Measurements from ENCODE around the gene EHD2.
"Not testable (repeated sequence)": the region's sequence is repeated elsewhere in the genome, so short reads cannot be mapped to it uniquely, and the experiment has no call there.

Gene EHD2

DNA sequence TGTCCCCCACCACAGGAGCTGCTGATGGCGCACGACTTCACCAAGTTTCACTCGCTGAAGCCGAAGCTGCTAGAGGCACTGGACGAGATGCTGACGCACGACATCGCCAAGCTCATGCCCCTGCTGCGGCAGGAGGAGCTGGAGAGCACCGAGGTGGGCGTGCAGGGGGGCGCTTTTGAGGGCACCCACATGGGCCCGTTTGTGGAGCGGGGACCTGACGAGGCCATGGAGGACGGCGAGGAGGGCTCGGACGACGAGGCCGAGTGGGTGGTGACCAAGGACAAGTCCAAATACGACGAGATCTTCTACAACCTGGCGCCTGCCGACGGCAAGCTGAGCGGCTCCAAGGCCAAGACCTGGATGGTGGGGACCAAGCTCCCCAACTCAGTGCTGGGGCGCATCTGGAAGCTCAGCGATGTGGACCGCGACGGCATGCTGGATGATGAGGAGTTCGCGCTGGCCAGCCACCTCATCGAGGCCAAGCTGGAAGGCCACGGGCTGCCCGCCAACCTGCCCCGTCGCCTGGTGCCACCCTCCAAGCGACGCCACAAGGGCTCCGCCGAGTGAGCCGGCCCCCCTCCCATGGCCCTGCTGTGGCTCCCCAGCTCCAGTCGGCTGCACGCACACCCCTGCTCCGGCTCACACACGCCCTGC, 27.8 kb downstream of the EHD2 start:
- Histone ChIP-seq H3K4me3 (ENCODE audit: low read depth in 1 of 2, low read length in 1 of 2) (no peak overlapping the region), H3K4me1 (ENCODE audit: control insufficient read depth in 1 of 2, insufficient read depth in 1 of 2, low read depth in 1 of 2, low read length in 1 of 2) (peaks cover 19 to 28% of the 10 kb centered on the region in 2 experiments), H3K27ac (no peak overlapping the region), H3K36me3 (no peaks in the 10 kb centered on the region), H3K9me3 (no peaks in the 10 kb centered on the region), H3K27me3 (peaks cover 4% of the 10 kb centered on the region)
- TF ChIP-seq, protein P1, sequence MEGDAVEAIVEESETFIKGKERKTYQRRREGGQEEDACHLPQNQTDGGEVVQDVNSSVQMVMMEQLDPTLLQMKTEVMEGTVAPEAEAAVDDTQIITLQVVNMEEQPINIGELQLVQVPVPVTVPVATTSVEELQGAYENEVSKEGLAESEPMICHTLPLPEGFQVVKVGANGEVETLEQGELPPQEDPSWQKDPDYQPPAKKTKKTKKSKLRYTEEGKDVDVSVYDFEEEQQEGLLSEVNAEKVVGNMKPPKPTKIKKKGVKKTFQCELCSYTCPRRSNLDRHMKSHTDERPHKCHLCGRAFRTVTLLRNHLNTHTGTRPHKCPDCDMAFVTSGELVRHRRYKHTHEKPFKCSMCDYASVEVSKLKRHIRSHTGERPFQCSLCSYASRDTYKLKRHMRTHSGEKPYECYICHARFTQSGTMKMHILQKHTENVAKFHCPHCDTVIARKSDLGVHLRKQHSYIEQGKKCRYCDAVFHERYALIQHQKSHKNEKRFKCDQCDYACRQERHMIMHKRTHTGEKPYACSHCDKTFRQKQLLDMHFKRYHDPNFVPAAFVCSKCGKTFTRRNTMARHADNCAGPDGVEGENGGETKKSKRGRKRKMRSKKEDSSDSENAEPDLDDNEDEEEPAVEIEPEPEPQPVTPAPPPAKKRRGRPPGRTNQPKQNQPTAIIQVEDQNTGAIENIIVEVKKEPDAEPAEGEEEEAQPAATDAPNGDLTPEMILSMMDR (IDR thresholded peaks at IDR 0.05), result no peak

DNA sequence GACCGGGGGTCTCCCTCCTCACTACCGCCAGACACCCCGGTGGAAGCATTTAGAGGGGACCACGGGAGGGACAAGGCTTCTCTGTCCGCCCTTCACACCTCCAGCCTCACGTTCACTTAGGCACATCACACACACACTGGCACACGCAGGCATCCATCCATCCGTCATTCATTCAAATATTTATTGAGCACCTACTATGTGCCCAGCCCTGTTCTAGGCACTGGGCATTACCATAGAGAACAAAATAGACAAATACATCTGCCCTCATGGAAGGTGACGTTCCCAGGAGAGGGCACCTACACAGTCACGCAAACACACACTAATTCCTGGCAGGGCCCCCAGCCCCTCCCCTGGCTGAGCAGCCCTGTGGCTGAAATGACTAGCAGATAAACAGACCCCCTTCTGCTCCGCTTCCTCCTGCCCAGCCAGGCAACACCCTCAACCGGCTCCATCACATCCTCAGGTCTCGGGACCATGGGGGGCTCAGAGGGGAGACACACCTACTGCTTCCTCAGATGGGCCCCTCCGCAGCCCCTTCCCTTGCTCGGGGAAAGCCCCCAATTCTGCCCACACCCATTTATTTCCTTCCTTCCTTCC, 28.4 kb downstream of the EHD2 start:
- H3K9me3 ChIP-seq, result no peaks in the 10 kb centered on the region
- H3K4me3 ChIP-seq (ENCODE audit: low read depth in 1 of 2, low read length in 1 of 2), result no peak overlapping the region
- TF ChIP-seq, protein P1 (IDR thresholded peaks at IDR 0.05), result no peak
- H3K36me3 ChIP-seq, result no peaks in the 10 kb centered on the region
- H3K27ac ChIP-seq, result no peak overlapping the region
- peaks cover 4% of the 10 kb centered on the region for H3K27me3 ChIP-seq
- H3K4me1 ChIP-seq (ENCODE audit: control insufficient read depth in 1 of 2, insufficient read depth in 1 of 2, low read depth in 1 of 2, low read length in 1 of 2), result peaks cover 21 to 32% of the 10 kb centered on the region in 2 experiments

DNA sequence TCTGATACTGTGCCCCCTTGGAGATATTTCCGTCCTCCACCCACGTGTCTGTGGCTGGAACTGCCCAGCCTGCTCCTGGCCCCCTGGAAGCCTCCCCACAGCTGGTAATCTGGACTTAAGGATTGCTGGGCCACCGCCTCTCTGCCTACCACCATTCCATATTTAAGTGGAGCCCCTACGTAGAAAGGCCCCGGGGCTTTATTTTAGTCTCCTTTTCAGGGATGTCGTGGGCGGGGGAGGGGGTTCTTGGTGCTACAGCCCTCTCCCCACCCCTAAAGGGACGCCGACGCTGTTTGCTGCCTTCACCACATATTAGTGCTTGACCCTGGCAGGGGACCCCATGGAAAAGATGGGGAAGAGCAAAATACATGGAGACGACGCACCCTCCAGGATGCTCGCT, 29.4 kb downstream of the EHD2 start:
- no peak overlapping the region for H3K4me3 ChIP-seq (ENCODE audit: low read depth in 1 of 2, low read length in 1 of 2)
- H3K27ac ChIP-seq, result no peak overlapping the region
- TF ChIP-seq, protein P1 (IDR thresholded peaks at IDR 0.05), result no peak

DNA sequence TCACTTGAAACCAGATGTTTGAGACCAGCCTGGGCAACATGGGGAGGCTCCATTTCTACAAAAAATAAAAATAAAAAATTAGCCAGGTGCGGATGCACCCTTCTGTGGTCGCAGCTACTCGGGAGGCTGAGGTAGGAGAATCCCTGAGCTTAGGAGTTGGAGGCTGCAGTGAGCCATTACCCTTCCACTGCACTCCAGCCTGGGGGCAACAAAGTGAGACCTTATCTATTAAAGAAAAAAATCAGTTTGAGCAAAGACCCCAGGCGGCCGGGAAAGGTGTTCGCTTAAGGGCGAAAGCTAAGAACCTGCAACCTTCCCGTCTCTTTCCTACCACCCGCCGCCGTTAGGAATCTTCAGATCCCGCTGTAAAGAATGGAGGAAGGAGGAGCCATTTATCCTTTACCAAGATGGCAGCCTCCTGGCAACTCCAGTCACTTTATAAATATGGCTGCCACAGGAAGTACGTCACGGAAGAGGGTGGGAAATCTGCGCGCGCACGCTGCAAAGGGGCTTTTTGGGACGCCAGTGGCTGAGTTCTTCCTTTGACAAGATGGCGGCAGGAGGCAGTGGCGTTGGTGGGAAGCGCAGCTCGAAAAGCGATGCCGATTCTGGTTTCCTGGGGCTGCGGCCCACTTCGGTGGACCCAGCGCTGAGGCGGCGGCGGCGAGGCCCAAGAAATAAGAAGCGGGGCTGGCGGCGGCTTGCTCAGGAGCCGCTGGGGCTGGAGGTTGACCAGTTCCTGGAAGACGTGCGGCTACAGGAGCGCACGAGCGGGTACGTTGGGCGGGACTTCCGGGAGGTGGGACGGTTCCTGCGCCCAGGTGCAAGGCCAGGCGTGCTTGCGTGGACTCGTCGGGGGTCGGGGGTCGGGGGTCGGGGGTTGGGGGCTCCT, 32.0 kb downstream of the EHD2 start, which contains the start of gene NOP53:
Gene NOP53 (plus strand): TSS at position 537 of the 892 bp plus-strand sequence. CDS start 14 bp downstream, at position 551.
- peaks cover 21 to 32% of the 10 kb centered on the region in 2 experiments for H3K4me1 ChIP-seq (ENCODE audit: control insufficient read depth in 1 of 2, insufficient read depth in 1 of 2, low read depth in 1 of 2, low read length in 1 of 2)
- TF ChIP-seq, protein P1 (IDR thresholded peaks at IDR 0.05), result peak; percentile 69
- peak within 1 kb of the TSS; percentile 78 to 97 for H3K4me3 ChIP-seq (ENCODE audit: low read depth in 1 of 2, low read length in 1 of 2)
- H3K27ac ChIP-seq, result peak within 1 kb of the TSS; percentile 95
- peaks cover 17% of the 10 kb centered on the region for H3K36me3 ChIP-seq
- H3K27me3 ChIP-seq, result peaks cover 4% of the 10 kb centered on the region
- H3K9me3 ChIP-seq, result no peaks in the 10 kb centered on the region

More for the DNA sequence above, 29.4 kb downstream of the EHD2 start:
- H3K36me3 ChIP-seq, result no peaks in the 10 kb centered on the region
- H3K4me1 ChIP-seq (ENCODE audit: control insufficient read depth in 1 of 2, insufficient read depth in 1 of 2, low read depth in 1 of 2, low read length in 1 of 2), result peaks cover 21 to 32% of the 10 kb centered on the region in 2 experiments
- no peaks in the 10 kb centered on the region for H3K9me3 ChIP-seq
- peaks cover 4% of the 10 kb centered on the region for H3K27me3 ChIP-seq

DNA sequence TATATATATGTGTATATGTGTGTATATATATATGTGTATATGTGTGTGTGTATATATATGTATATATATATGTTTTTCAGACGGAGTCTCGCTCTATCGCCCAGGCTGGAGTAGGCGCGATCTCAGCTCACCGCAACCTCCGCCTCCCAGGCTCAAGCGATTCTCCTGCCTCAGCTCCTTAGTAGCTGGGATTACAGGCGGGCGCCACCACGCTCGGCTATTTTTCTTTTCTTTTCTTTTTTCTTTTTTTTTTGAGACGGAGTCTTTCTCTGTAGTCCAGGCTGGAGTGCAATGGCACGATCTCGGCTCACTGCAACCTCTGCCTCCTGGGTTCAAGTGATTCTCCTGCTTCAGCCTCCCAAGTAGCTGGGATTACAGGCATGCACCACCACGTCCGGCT, 32.9 kb downstream of the EHD2 start:
- not testable (repeated sequence) for H3K27me3 ChIP-seq, H3K9me3 ChIP-seq
- Histone ChIP-seq H3K4me1 (ENCODE audit: control insufficient read depth in 1 of 2, insufficient read depth in 1 of 2, low read depth in 1 of 2, low read length in 1 of 2) (peaks cover 21 to 32% of the 10 kb centered on the region in 2 experiments), H3K4me3 (ENCODE audit: low read depth in 1 of 2, low read length in 1 of 2) (peak overlapping the region; percentile 78 to 97), H3K36me3 (peaks cover 26% of the 10 kb centered on the region), H3K27ac (peak overlapping the region; percentile 95)
